HG03159 (cell line): ENCODE measurements around the gene SNED1.

Experiments used
- ATAC-seq: cut with Tn5 transposase; IDR thresholded peaks from one replicate; pipeline ENCODE4 v1.9.1; 2021; ENCODE audit warnings: mild to moderate bottlenecking, moderate library complexity; ENCODE audit not compliant: unreplicated experiment

Gene SNED1

GRCh38 chr2:240991378-240992263 is 6.8 kb upstream of the SNED1 start:
- ATAC-seq = no peak

- ATAC-seq = no peak
Measured at GRCh38 chr2:240992572-240993291, 5.7 kb upstream of the SNED1 start.

- no peak for ATAC-seq
Measured at GRCh38 chr2:240993446-240994170, 4.8 kb upstream of the SNED1 start.

GRCh38 chr2:240994171-240994896 is 4.1 kb upstream of the SNED1 start:
- no peak for ATAC-seq

- ATAC-seq = no peak
Measured at GRCh38 chr2:240995041-240996021, 3.1 kb upstream of the SNED1 start.

- no peak for ATAC-seq
Measured at GRCh38 chr2:240996161-240996833, 2.1 kb upstream of the SNED1 start.

GRCh38 chr2:240996834-240997140 is 1.6 kb upstream of the SNED1 start:
- no peak for ATAC-seq

GRCh38 chr2:240997141-240997855 is 1.1 kb upstream of the SNED1 start:
- ATAC-seq = no peak

- no peak for ATAC-seq
Measured at GRCh38 chr2:240998706-240998994, 232 bp downstream of the SNED1 start.

- no peak for ATAC-seq
Measured at GRCh38 chr2:240998995-240999791, 775 bp downstream of the SNED1 start.

- ATAC-seq = no peak
Measured at GRCh38 chr2:240999873-241000541, 1.6 kb downstream of the SNED1 start.

GRCh38 chr2:241000831-241001321 is 2.5 kb downstream of the SNED1 start:
- ATAC-seq = no peak

- ATAC-seq = no peak
Measured at GRCh38 chr2:241001413-241002274, 3.2 kb downstream of the SNED1 start.

- ATAC-seq = no peak
Measured at GRCh38 chr2:241002275-241003046, 4.0 kb downstream of the SNED1 start.

- ATAC-seq = no peak
Measured at GRCh38 chr2:241003047-241003360, 4.6 kb downstream of the SNED1 start.

- ATAC-seq = no peak
Measured at GRCh38 chr2:241003369-241003768, 5.0 kb downstream of the SNED1 start.
